Measurements from ENCODE around the gene GON4L. TPM values are rescaled to one million over a fixed set of nuclear protein-coding genes. Genes with fewer than 3 reads are reported as not detected.

GON4L gene
- total and polyA plus RNA-seq, 2 experiments from 2014 or later, result 45.2 to 93.1 TPM

- Histone ChIP-seq H3K4me3 (no peak overlapping the region), H3F3A (replicated peaks; ENCODE audit: low read depth) (no peaks in the 10 kb centered on the region), H2AFZ (no peak overlapping the region), H3K79me2 (replicated peaks; ENCODE audit: insufficient read depth) (no peaks in the 10 kb centered on the region), H3K4me2 (no peak overlapping the region), H4K20me1 (replicated peaks; ENCODE audit: insufficient read depth) (no peaks in the 10 kb centered on the region; the same call in none of the 2 replicates), H3K4me1 (ENCODE audit: insufficient read depth) (no peaks in the 10 kb centered on the region), H3K27me3 (ENCODE audit: insufficient read depth) (no peaks in the 10 kb centered on the region), H3K9me2 (ENCODE audit: insufficient read depth) (no peaks in the 10 kb centered on the region), H3K27ac (ENCODE audit: low read depth) (no peak overlapping the region), H3K36me3 (ENCODE audit: insufficient read depth) (peaks cover 37% of the 10 kb centered on the region)
- H3K27me3 Mint-ChIP-seq (ENCODE audit: insufficient read depth, low read depth, poor library complexity), result no peaks in the 10 kb centered on the region
- no peaks in the 10 kb centered on the region for H3K4me1 Mint-ChIP-seq
- H3K9me3 Mint-ChIP-seq, result no peaks in the 10 kb centered on the region
- H3K4me3 Mint-ChIP-seq, result no peak overlapping the region
- TF ChIP-seq STAT1 (IDR thresholded peaks at IDR 0.05; ENCODE audit: unreplicated experiment) (no peak), CREB1 (CRISPR knock-in tag; IDR thresholded peaks at IDR 0.05; ENCODE audit: low read depth) (no peak), POLR2AphosphoS5 (IDR thresholded peaks at IDR 0.05; ENCODE audit: low read depth) (no peak), ZNF114 (CRISPR knock-in tag; IDR thresholded peaks at IDR 0.05) (no peak), ZNF462 (CRISPR knock-in tag; IDR thresholded peaks at IDR 0.05) (no peak), ZNF331 (CRISPR knock-in tag; IDR thresholded peaks at IDR 0.05; ENCODE audit: low read depth) (no peak), CTCF (conservative IDR thresholded peaks at IDR 0.05; ENCODE audit: low read depth in 2 of 2) (no peak), REST (IDR thresholded peaks at IDR 0.05; ENCODE audit: unreplicated experiment) (no peak), EZH2phosphoT487 (IDR thresholded peaks at IDR 0.05; ENCODE audit: unreplicated experiment) (no peak), ETS1 (IDR thresholded peaks at IDR 0.05) (no peak), EZH2 (IDR thresholded peaks at IDR 0.05; ENCODE audit: low read depth, unreplicated experiment) (no peak), JUNB (IDR thresholded peaks at IDR 0.05; ENCODE audit: unreplicated experiment) (no peak), NANOG (IDR thresholded peaks at IDR 0.05; ENCODE audit: borderline replicate concordance) (no peak)
- ATAC-seq (no peak), DNase-seq (ENCODE audit: low spot score) (no peak)
- H3K36me3 Mint-ChIP-seq (ENCODE audit: low read depth), result peaks cover 57% of the 10 kb centered on the region
- no peak overlapping the region for H3K27ac Mint-ChIP-seq
Measured at GRCh38 chr1:155776414-155776813, 80.6 kb downstream of the GON4L start.
